Forelimb muscle (tissue), 1 donor: ENCODE measurements around the gene RABL3. TPM values are rescaled to one million over a fixed set of nuclear protein-coding genes. Genes with fewer than 3 reads are reported as not detected.
"Not testable (repeated sequence)": the region's sequence is repeated elsewhere in the genome, so short reads cannot be mapped to it uniquely, and the experiment has no call there.

Experiments
- DNase-seq: peaks from one replicate; pipeline ENCODE4 v3.0.0-alpha.2; 2013; ENCODE audit warnings: low read depth
- polyA plus RNA-seq: library from polyadenylated mRNA; unstranded; fragments of 120-200 nt; gene quantifications from one replicate; pipeline ENCODE4 v1.2.1, GENCODE V29; 2013; ENCODE audit not compliant: insufficient read length

Gene RABL3
- polyA plus RNA-seq, 1 donor = 16.9 TPM

DNA sequence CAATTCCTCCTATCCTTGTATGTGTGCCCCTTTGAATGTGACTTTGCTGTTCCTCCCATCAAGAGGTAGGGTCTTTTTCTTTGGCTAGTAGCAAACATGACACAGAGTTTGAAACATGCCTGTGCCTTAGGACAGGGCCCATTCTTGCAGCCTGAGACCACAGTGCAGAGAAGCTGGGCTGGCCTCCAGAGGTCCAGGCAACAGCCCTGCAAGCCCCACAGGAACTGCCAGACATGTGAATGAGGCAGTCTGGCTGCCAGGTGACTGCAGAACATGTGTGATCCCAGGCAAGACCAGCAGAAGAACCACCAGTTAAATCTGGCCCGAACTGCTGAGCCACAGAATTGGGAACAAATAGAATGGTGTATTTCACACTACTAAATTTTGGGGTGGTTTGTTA is 59.1 kb downstream of the RABL3 start:
- no peak for DNase-seq

DNA sequence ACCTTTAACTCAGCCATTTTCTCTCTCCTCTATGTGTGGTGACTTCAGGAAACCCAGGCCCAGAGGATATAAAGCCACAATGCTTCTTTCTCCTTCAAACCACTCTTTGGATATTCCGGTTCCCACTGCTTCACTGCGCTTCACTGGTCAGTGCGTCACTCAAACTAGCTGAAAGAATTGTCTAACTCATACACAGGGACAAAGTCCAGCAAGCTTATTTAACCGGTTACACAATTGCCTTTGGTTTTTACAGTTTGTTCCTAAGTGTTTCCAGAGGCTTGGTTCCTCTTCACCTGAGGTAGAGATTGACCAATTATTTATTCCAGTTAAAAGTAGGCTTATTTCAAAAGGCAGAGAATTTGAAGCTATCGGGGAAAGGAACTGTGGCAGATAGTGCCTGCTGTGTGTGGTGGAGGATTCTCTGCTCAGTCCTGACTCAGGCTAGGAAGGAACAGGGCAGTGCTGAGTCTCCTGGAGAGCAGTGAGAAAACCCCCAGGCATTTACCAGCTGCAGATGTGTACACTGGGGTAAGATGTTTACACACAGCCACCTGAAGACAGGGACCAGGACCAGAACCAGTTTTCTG is 60.1 kb downstream of the RABL3 start, which contains the start of gene HGD:
Gene HGD, minus strand, starts transcription at position 145 of the 587 bp plus-strand sequence. Its CDS starts 128 bp downstream, at position 17.
- DNase-seq = no peak

DNA sequence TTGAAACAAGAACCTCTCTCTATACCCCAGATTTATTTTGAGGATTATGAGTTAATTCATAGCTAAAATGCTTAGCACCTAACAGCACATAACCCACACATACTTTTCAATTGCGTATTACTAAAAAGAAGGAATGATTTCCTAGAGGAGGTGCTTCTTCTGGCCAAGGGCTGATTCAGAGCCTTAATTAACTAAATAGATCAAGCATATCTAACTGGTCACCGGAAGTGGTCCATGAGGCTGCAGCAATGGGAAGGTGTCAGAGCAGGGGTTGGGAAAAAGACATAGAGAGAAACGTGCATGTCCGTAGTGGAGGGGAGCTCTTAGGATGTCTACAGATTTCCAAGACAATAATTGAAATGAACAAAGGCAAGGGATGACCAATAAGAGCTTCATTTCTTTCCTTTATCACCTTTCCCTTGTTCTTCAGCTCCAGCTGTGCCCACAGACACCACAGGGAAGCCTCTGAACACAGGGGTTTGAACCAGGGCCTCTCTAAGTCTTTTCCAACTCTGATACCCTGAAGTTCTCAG is 60.7 kb downstream of the RABL3 start:
- DNase-seq = no peak

DNA sequence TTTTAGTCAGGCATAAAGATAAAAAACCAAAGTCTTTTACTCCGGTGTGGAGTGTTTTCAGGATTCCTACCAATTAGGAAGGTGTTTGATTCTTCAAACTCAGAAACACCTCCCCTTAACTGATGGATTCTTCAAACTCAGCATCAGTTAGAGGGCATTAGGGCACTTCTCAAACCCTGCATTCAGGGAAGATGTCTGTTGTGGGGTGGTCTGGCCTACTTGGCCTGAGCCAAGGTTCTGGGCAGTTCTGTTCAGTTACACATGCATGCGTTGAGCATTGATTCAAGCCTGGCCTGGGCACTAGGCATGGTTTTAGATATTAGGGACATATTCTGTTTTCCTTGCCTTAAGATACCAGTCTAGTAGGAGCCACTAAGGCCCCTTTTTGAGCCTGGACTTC is 61.3 kb downstream of the RABL3 start:
- no peak for DNase-seq

DNA sequence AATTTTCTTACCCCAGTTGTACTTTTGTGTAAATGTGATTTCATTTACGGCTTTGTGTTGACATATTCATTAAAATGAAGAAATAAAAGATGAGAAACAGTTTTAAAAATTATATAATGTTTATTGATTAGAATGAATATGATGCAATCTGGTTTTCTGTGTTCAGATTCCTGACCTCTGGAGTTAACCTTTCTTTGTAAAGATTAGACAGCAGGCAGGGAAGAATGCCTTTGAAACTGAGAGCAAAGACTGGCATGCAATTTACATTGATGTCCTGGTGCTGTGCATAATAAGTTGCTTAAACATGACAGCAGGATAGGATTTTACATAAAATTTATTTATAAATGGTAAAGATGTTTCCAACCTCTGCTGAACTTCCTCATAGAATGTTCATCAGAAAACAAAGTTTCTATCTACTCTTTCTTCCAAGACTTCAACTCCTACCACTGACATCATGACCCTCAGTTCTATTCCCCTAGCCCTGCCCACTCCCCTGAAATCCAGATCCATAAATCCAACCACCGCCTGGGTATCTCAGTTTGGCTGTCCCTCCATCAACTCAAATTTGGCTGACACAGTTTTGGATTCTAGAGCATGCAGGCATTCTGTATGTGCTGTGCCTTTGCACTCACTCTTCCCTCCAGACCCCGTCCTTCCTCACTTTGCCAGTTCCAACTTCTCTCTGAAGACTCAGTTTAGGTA is 62.0 kb downstream of the RABL3 start:
- no peak for DNase-seq

DNA sequence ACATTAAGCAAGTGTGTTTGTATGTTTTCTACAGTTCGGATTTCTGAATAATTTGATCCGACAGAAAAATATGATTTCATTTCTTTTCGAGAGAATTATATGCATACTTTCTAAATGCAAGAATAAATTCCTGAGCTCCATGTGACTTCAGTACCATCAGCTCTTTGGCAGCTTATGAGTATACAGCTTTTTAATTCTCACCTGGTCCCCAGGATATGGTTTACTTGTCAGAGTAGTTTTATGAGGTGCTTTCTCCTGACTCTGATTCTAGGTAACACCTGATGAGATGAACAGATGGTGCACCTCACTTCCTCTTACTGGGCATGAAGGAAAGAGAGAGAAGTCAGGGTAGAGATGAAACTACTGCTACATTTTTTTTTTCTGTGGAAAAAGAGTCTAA is 63.3 kb downstream of the RABL3 start:
- DNase-seq = no peak

DNA sequence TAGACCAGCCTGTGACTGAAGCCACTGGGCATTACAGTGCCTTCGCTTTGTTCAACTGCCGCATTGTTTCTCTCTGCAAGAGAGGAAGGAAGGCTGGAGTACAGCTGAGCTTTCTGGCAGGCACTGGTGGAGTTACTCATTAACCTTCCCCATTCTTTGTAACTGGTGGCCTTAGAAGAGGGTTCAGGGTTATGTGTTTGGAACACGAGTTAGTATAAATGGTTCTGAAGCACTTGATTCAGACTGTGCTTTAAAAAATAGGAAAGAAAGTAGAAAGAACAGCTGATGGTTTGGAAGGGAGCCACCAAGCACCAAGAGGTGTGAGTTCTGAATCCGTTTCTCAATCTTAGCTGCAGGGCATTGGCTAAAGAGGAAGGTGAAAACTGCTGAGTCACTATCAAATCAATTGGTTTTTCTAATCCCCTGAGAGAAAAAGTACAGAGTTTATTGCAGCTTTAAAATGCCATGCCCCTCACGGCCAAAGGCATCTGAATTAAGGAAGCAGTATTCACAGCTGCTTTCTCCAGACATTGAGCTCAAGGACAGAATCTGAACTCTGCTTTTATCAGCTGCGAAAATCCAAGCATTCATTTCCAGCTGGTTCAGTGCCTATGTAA is 63.9 kb downstream of the RABL3 start:
- DNase-seq = no peak

DNA sequence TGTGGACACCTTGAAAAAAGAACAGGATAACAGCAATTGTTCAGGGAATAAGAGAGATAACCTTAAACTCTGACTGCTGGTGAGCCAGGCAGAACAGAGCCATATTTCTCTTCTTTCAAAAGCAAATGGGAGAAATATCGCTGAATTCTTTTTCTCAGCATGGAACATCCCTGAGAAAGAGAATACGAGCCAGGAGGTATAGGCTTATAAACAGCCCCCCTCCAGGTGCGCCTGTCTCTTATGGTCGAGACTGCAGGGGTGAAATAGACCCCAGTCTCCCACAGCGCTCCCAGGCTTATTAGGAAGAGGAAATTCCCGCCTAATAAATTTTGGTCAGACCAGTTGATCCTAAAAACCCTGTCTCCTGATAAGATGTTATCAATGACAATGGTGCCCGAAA is 65.1 kb downstream of the RABL3 start:
- not testable (repeated sequence) for DNase-seq

DNA sequence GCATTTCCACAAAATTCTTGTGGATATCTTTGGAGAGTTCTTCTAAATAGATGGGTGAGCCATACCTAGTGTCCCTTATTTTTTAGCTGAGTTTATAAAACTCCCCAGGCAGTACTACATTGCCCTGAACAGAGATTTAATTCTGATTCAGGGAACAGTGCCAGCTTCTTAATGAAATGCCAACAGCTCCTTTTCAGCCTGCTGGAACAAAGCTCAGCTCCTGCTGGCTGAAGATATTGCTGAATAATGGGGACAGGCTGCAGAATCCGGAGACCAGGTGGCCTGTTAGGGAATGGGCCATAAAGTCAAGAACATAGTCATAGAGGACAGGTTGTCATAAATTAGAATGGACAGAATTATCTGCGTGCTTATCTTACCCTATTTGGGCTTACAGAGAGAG is 69.2 kb downstream of the RABL3 start:
- no peak for DNase-seq

DNA sequence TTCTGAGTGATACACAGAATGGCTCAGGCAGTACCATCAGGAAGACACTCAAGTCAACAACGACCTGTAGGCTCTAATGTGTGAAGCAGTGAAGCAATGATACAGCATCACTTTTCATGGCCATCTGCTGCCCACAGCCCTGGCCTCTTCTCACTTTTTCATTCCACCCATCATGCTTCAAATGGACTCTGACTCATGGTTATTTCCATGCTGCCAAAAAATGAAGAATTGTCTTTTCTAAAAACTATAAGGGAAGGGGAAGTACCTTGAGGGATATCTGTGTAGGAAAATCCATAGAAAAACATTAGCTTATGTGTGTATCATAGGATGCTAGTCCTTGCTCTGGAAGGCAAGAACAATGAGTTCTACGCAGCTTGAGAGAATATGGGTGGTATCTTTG is 71.7 kb downstream of the RABL3 start:
- DNase-seq = no peak

DNA sequence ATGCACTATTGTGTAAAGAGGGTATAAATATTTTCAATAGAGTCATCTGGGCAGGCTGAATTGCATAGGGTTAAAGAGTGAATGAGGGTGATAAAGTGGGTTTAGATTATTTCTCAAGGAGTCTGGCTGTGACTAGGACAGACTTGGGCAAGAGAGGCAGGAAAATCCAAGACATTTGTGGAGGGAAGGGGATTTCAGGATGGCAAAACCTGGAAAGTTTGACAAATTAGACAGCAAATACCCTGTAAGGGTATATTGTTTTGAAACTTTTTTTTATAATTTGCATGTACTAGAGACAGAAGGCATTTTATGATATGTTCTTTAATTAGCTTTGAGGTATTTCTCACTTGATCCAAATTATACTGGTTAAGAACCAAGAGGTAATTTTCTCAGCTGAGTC is 77.4 kb downstream of the RABL3 start:
- no peak for DNase-seq

DNA sequence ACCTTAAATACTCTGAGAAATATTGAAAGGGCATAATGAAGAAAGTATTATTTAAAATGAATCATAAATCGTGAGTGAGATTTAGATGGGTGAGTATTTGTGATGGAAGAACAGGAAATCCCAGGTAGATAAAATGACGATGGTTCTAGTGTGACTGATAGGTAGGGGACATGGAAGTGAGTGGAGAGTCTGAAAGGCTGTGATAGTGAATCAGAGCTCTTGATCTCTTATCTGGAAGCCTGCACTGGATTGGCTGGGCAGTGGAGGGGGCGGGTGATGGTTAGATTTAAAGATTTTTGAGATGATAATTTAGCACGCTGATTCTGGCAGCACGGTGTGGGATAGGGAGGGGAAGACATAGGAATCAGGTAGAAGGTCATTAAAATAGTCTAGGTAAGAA is 80.4 kb downstream of the RABL3 start:
- no peak for DNase-seq

DNA sequence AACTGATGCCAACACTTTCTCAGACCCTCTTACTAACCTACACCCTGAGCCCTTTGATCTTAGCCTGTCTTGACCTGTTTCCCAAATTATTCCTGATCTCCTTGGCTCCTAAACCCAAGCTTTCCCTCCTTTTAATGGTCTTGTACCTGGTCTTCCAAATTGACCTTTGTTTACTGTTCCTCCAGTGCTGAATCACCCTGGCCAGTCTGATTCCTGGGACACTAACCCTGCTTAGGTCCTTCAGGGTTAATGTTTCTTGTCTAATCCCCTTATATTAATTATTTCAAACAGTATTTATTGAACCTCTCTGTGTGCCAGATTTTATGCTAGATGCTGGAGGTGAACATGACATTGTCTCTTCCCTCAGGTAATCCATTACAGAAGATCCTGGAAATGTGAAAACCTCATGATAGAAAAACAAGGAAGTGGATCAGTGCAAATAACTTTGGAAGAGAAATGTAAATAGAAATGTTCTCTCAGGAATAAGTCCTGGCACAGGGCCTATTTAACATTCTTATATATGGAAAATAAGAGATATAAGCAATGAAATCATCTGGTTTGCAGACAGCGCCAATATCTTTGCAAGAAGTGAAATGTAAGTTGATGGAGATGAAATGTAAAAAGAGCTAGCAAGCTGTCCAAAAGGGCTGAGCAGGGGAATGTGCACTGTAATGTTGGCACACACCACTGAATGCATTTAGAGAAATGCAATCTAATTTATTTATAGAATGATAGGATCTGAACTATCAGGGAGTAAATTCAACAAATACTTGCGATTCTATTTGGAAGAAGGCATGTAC is 81.0 kb downstream of the RABL3 start:
- DNase-seq = peak; percentile 29

DNA sequence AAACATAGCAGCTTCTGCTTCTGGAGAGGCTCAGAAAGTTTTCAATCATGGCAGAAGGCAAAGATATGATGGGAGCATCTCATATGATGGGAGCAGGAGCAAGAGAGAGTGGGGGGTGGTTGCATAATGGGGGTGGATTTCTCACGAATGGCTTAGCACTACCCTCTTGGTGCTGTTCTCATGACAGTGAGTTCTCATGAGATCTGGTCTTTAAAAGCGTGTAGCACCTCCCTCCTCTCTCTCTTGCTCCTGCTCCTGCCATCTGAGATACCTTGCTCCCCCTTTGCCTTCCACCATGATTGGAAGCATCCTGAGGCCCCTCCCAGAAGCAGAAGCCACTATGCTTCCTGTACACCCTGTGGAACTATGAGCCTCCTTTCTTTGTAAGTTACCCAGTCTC is 82.5 kb downstream of the RABL3 start:
- no peak for DNase-seq

DNA sequence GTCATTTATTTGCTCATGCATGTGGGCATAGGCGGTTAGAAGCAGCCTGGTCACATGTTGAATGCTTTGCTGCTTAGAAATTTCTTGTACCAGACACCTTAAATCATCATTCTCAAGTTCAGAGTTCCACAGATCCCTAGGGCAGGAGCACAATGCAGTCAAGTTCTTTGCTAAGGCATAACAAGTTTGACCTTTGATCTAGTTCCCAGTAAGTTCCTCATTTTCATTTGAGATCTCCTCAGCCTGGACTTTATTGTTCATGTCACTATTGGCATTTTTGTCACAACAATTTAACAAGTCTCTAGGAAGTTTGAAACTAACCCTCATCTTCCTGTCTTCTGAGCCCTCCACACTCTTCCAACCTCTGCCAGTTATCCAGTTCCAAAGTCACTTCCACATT is 83.0 kb downstream of the RABL3 start:
- DNase-seq = no peak

DNA sequence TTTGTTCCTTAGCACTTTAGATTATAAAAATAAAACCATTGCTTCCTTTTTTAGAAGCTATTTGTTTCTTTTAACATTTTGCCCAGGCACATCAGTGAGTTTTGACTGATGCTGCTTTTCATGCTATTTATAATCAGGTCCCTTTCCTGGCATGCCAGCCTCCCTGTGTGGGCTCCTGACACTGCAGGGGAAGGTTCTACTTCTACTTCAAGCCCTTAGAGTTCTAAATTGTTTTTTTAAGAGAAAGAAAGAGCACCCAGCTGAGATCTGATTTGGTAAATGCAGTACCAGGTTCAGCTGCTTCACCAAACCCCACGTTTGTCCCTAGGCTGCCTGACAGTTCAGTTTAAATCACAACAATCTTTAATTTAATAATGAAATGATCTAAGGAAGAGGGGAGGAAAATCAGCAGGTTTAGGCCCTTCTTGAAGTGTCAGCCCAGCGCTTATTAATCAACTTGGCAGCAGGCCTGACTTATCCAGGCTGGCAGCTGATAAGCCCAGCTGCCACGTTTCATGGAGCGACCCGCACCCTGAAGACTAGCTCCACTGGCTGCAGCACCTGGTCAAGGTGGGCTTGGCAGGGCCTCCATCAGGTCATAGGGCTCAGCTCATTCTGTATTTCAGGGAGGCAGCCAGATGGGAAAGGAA is 89.3 kb downstream of the RABL3 start:
- no peak for DNase-seq

DNA sequence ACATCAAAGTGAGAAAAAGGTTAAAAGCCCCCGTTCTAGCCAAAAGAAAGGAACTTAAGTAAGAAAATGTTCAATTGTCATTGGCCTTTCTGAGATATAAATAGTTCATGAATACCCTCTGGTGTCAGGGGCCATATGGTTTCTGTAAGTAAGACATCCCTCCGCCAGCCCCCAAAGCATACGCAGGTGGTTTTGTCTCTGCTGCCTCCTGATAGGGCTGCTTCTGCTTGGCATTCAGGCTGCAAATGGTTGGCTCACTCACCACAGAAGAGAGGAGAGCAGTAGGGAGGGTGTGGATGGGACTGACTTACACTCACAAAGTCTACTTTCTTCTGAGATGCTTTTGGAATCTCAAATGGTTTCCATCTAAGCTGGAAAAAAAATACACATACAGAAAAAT is 90.0 kb downstream of the RABL3 start:
- DNase-seq = no peak

DNA sequence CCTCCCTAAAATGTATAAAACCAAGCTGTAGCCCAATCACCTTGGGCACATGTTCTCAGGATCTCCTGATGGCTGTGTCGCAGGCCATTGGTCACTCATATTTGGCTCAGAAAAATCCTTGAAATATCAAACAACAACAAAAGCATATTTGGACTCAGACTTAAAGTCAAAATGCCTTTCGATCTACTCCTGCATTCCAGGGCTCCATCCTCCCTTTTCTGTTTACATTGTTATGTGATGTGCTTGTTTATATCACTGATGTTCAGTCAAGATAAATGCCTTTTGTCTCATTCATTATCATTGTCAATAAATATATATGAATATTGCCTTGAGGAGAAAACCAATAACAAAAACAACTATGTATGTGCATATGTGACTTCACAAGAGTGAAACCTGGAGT is 92.0 kb downstream of the RABL3 start:
- DNase-seq = no peak

DNA sequence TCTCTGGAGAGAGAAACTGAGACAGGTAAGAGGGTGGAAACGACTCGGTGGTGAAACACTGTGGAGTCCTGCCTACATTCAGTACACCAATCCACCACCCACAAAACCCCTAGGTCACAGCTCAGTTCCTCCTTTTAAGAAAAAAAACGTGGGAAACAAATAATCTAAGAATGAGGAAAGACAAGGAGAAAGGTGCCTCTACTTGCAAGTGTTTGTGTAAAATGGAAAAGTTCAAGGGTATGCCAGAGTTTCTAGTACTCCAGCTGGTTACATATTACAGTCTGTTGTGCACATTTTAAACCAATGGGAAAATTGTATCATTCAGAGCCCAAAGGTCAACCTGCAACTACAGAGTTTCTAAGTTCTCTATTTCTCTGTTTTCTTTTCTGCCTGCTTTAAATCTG is 92.5 kb downstream of the RABL3 start:
- no peak for DNase-seq

DNA sequence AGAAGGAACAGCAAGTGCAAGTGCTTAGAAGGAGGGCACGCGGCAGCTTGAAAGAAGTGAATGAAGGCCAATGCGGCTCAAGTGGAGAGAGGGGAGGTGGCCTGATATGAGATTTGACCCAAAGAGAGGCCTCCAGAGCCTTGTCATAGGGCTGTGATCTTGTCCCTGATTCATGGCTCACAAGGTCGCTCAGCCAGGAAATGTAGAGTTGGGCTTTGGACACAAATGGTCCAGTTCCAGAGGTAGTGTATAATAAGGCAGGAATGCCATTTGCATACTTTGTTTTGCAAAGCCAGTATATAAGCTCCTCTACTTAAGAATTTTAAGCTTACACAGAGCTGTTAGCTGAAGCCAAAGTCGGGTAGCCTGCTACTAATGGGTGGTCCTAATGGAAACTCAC is 94.0 kb downstream of the RABL3 start:
- DNase-seq = no peak

DNA sequence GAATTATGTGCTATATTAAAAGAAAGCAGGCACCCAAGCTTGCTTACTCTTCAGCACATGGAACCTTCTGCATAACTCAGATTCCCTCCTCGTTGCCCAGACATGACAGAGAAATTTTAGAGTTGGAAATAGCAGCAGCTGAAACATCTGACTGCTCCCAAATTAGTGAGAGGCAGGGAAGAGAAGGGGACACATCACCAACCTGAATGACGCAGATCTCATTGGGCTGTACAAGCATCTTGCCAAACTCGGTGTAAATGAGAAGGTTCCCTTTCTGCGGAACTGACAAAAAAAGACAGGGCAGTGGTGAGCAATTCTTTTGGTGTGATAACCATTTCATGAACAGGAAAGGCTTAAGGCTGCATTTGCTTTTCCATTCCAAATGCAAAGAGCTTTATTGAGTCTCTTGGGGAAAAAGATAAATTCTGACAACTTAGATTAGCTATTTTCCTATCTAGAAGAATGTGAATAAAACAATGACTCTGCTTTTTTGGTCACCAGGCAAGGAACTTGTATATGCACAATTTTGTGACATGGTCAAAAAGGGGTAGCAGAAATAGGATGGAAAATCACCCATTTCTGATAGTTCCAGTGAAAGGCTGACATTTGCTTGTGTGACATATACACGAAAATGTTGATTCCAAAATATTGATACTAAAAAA is 95.4 kb downstream of the RABL3 start:
- DNase-seq = no peak
